Measurements from ENCODE around the gene TSEN54. TPM values are rescaled to one million over a fixed set of nuclear protein-coding genes. Genes with fewer than 3 reads are reported as not detected.

TSEN54 gene
- total and polyA plus RNA-seq, 2 experiments from 2014 or later: 45.9 to 62.5 TPM

- Mint-ChIP-seq H3K27me3 (ENCODE audit: insufficient read depth, low read depth, poor library complexity) (peaks cover 19% of the 10 kb centered on the region), H3K27ac (no peak overlapping the region), H3K9me3 (no peaks in the 10 kb centered on the region; the same call in 2 of the 3 replicates), H3K36me3 (ENCODE audit: low read depth) (peaks cover 18% of the 10 kb centered on the region), H3K4me1 (peaks cover 24% of the 10 kb centered on the region), H3K4me3 (peak overlapping the region; percentile 78)
- peak overlapping the region; percentile 100; the same call in 1 of the 2 replicates for H3K4me2 ChIP-seq
- no peaks in the 10 kb centered on the region for H3F3A ChIP-seq (replicated peaks; ENCODE audit: low read depth)
- H3K9me2 ChIP-seq (ENCODE audit: insufficient read depth): no peaks in the 10 kb centered on the region
- peaks cover 12% of the 10 kb centered on the region for H4K20me1 ChIP-seq (replicated peaks; ENCODE audit: insufficient read depth)
- H3K4me1 ChIP-seq (ENCODE audit: insufficient read depth): peaks cover 7% of the 10 kb centered on the region; the same call in 1 of the 2 replicates
- TF ChIP-seq CREB1 (CRISPR knock-in tag; IDR thresholded peaks at IDR 0.05; ENCODE audit: low read depth) (no peak), POLR2AphosphoS5 (IDR thresholded peaks at IDR 0.05; ENCODE audit: low read depth) (no peak), STAT1 (IDR thresholded peaks at IDR 0.05; ENCODE audit: unreplicated experiment) (no peak), ZNF331 (CRISPR knock-in tag; IDR thresholded peaks at IDR 0.05; ENCODE audit: low read depth) (no peak), EZH2 (IDR thresholded peaks at IDR 0.05; ENCODE audit: low read depth, unreplicated experiment) (no peak), ZNF462 (CRISPR knock-in tag; IDR thresholded peaks at IDR 0.05) (no peak), EZH2phosphoT487 (IDR thresholded peaks at IDR 0.05; ENCODE audit: unreplicated experiment) (no peak)
- H3K36me3 ChIP-seq (ENCODE audit: insufficient read depth): 0 out of 2 replicates have a peak, but pooled peaks cover 10% of the 10 kb centered on the region
- peaks cover 36% of the 10 kb centered on the region for H3K79me2 ChIP-seq (replicated peaks; ENCODE audit: insufficient read depth)
- DNase-seq (ENCODE audit: low spot score): no peak
- no peak overlapping the region for H2AFZ ChIP-seq
- H3K4me3 ChIP-seq: peak overlapping the region; percentile 98; the same call in 1 of the 2 replicates
- no peak for ATAC-seq
- H3K27ac ChIP-seq (ENCODE audit: low read depth): no peak overlapping the region
- no peaks in the 10 kb centered on the region for H3K27me3 ChIP-seq (ENCODE audit: insufficient read depth)
These were observed 2.7 kb upstream of the TSEN54 start for GRCh38 chr17:75513641-75514000.

Data from GM23338 (cell line).